ENCODE results near the gene PREB.

The PREB gene

DNA sequence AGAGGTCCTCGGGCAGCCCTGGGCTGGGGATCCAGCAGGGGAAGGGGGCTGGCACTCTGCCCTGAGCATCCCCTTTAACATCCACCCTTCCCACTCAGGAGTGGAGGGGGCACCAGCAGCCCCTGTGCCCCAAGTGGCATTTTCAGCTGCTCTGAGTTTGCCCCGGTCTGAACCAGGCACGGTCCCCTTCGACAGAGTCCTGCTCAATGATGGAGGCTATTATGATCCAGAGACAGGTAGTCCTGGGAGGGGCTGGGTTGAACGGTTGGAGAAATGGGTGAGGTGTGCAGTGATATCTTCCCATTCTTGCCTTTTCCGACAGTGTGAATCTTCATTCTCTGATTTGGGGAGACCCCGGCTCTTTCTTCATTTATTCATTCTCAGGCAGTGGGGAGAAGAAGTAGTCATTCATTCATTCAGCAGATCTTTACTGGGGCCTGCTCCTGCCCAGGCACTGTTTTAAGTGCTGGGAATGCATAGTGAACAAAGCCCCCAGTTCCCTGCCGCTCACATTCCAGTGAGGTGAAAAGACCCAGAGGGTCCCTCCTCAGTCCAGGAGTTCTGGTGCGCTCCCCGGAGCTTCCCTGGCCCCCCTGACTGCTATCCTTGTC, 49.3 kb downstream of the PREB start:
- Histone ChIP-seq H3K27me3 (ENCODE audit: insufficient read depth, low read depth, severe bottlenecking) (no peaks in the 10 kb centered on the region), H3K4me3 (ENCODE audit: low read depth, low read length) (peak overlapping the region; percentile 74), H3K9me3 (ENCODE audit: severe bottlenecking) (no peaks in the 10 kb centered on the region), H3K36me3 (no peaks in the 10 kb centered on the region), H3K27ac (no peak overlapping the region; the same call in 1 of the 2 replicates)
- DNase-seq, result no peak
- no peak for TF ChIP-seq CTCF (IDR thresholded peaks at IDR 0.05; ENCODE audit: low read depth, low read length)

DNA sequence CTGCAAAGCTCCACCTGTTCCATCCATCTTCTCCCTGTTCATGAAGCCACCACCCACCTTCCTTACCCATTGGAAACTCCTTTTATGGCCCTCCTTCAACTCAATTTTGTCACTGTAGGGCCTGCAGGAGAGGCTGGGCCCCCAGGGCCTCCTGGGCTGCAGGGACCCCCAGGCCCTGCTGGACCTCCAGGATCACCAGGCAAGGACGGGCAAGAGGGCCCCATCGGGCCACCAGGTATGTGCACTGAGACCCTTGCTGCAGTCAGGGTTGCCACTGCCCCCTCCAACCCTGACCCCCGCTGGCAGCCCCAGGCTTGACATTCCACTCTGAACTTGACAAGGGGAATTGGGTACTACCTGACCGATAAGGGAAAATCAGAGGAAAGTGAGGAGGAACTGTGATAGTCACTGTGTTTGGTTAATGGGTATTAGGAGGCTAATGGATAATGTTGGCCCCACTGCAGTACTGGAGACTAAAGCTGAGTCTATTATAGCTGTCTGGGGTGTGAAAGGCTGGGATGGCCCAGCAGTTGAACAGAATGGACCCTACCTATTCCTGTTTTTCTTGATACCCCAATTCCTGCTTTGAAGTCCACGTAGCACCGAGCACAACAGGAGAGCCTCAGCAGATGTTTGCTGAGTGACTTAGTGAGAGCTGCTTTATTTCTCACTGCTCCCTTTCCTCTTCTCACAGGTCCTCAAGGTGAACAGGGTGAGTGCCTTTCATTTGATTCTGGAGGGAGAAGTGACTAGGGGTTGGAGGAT, 50.0 kb downstream of the PREB start:
- Histone ChIP-seq H3K9me3 (ENCODE audit: severe bottlenecking) (no peaks in the 10 kb centered on the region), H3K36me3 (no peaks in the 10 kb centered on the region), H3K27ac (no peak overlapping the region), H3K27me3 (ENCODE audit: insufficient read depth, low read depth, severe bottlenecking) (no peaks in the 10 kb centered on the region), H3K4me3 (ENCODE audit: low read depth, low read length) (no peak overlapping the region)
- DNase-seq, result no peak
- TF ChIP-seq CTCF (IDR thresholded peaks at IDR 0.05; ENCODE audit: low read depth, low read length), result no peak

GRCh38 chr2:27083410-27084296, 50.8 kb downstream of the PREB start:
- no peaks in the 10 kb centered on the region for H3K9me3 ChIP-seq (ENCODE audit: severe bottlenecking)
- no peaks in the 10 kb centered on the region for H3K27me3 ChIP-seq (ENCODE audit: insufficient read depth, low read depth, severe bottlenecking)
- no peak for TF ChIP-seq CTCF (IDR thresholded peaks at IDR 0.05; ENCODE audit: low read depth, low read length)
- no peak overlapping the region for H3K27ac ChIP-seq
- no peaks in the 10 kb centered on the region for H3K36me3 ChIP-seq
- H3K4me3 ChIP-seq (ENCODE audit: low read depth, low read length), result no peak overlapping the region
- DNase-seq, result no peak

DNA sequence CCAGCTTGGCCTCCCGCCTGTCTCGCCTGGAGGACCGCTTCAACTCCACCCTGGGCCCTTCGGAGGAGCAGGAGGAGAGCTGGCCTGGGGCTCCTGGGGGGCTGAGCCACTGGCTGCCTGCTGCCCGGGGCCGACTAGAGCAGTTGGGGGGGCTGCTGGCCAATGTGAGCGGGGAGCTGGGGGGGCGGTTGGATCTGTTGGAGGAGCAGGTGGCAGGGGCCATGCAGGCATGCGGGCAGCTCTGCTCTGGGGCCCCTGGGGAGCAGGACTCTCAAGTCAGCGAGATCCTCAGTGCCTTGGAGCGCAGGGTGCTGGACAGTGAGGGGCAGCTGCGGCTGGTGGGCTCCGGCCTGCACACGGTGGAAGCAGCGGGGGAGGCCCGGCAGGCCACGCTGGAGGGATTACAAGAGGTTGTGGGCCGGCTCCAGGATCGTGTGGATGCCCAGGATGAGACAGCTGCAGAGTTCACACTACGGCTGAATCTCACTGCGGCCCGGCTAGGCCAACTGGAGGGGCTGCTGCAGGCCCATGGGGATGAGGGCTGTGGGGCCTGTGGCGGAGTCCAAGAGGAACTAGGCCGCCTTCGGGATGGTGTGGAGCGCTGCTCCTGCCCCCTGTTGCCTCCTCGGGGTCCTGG, 51.5 kb downstream of the PREB start:
- no peaks in the 10 kb centered on the region for H3K36me3 ChIP-seq
- no peak for TF ChIP-seq CTCF (IDR thresholded peaks at IDR 0.05; ENCODE audit: low read depth, low read length)
- no peak overlapping the region for H3K27ac ChIP-seq
- H3K4me3 ChIP-seq (ENCODE audit: low read depth, low read length), result no peak overlapping the region
- H3K9me3 ChIP-seq (ENCODE audit: severe bottlenecking), result no peaks in the 10 kb centered on the region
- H3K27me3 ChIP-seq (ENCODE audit: insufficient read depth, low read depth, severe bottlenecking), result no peaks in the 10 kb centered on the region
- no peak for DNase-seq

- TF ChIP-seq CTCF (IDR thresholded peaks at IDR 0.05; ENCODE audit: low read depth, low read length), result no peak
- Histone ChIP-seq H3K27me3 (ENCODE audit: insufficient read depth, low read depth, severe bottlenecking) (no peaks in the 10 kb centered on the region), H3K9me3 (ENCODE audit: severe bottlenecking) (no peaks in the 10 kb centered on the region), H3K27ac (no peak overlapping the region; the same call in 1 of the 2 replicates), H3K36me3 (no peaks in the 10 kb centered on the region), H3K4me3 (ENCODE audit: low read depth, low read length) (no peak overlapping the region)
- no peak for DNase-seq
These were observed 52.3 kb downstream of the PREB start for GRCh38 chr2:27081984-27082772.

Data from WERI-Rb-1 (cell line).